ENCODE results near the gene CD209.
A peak's percentile ranks its signal among the peaks of the same experiment; 100 is the strongest.

Gene CD209

DNA sequence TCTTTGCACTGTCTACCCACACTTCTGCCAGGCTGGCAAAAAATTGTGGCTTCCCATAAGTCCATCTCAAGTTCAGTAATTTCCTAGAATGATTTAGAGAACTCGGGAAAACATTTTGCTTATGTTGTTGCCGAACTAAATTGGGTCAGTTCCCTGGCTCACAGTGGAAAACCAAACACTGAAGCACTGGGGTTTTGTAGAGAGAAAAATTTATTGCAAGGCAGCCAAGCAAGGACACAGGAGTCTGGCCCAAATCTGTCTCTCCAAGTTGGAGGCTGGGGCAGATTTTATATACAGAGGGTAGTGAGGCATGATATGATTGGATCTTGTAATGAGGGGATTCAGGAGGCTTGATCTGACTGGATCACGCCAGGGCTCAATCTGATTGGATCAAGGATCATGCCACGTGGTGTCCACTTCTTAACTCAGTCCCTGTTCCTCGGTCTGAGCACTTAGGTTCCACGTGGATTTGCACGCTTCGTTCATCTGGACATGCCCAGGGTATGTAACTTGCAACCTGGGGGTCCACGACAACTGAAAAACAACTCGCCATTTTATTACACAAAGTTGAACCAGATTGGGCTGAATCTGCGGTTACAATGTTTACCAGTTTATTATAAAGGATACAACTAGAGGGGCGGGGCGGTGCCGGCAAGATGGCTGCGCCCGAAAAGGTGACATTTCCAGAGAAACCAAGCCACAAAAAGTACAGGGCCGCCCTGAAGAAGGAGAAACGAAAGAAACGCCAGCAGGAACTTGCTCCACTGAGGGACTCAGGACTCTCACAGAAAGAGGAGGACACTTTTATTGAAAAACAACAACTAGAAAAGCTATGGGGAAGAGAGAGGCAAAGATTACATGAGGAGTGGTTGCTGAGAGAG, 7.3 kb downstream of the CD209 start:
- DNase-seq: no peak
- intact Hi-C loops (cut with DNase I): no loop called here

DNA sequence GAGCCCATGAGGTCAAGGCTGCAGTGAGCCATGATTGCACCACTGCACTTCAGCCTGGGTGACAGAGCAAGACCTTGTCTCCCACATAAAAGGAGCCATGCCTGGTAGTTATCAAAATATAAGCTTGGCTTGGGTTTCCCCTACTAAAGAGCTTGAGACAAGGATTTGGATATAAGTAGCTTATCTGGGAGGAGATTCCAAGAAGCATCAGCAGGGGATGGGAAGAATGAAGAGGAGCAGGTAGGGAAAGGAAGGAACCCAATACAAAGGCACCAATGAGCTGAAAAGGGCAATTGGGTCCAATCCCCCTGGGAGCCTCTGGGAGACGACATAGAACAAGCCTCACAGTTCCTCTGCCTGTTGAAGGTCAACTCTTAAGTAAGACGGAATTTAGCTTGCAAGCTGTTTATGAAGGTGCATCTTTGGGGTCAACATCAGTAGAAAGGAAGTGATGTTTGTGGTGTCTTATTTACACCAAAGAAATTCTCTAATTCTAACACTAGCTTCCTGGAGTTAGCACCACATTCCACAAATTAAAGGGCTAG, 8.1 kb downstream of the CD209 start:
- intact Hi-C loops (cut with DNase I): no loop called here

DNA sequence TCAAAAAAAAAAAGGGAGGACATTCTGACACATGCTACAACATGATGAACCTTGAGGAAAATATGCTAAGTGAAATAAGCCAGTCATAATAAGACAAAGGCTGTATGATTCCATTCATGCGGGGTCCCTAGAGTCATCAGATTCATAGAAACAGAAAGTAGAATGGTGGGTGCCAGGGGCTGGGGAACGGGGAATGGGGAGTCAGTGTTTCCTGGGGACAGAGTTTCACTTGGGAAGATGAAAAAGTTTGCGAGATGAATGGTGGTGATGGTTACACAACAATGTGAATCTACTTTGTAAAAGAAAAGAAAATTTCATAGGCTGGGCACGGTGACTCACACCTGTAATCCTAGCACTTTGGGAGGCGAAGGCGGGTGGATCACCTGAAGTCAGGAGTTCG, 9.3 kb downstream of the CD209 start:
- peak in 1 of 10 donors; percentile 16 for DNase-seq
- intact Hi-C loops (cut with DNase I): no loop called here

More for the DNA sequence above, 8.1 kb downstream of the CD209 start:
- no peak for DNase-seq

DNA sequence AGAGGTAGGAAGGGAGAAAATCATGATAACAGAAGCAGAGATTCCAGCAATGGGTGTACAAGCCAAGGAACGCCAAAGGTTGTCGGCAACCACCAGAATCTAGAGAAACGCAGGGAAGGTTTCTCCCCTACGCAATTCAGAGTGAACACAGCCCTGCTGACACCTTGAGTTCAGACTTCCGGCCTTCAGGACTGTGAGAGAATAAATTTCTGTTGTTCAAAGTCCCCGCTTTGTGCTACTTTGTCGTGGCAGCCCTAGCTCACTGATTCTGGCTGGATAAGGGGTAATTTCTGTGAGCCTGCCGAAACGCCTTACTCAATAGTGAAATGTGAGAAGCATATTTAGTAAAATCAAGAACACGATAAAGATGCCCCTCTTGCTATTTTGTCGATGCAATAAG, 10.1 kb downstream of the CD209 start:
- intact Hi-C loops (cut with DNase I): no loop called here
- peak in 1 of 10 donors; percentile 14 for DNase-seq

- intact Hi-C loops (cut with DNase I): no loop called here
- no peak for DNase-seq
These were observed 11.2 kb downstream of the CD209 start for GRCh38 chr19:7736148-7736547.

GRCh38 chr19:7734220-7735203, 12.8 kb downstream of the CD209 start:
- intact Hi-C loops (cut with DNase I): no loop called here
- DNase-seq: no peak

DNA sequence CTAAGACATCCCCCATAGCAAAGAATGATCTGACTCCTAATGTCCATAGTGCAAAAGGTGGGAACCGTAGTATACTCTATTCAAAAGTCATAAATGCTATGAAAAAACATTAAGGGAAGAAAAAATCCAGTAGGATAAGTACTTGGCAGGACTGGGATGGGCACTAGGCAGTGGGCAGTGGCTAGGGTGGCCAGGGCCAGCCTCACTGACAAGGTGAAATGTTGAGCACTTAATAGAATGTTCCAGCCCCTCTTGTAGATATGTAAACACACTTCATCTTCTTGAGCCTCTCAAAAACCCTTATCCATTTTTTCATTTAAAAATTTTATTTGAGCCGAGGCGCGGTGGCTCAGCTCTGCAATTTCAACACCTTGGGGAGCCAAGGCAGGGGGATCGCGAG, 14.0 kb downstream of the CD209 start:
- intact Hi-C loops (cut with DNase I): no loop called here
- DNase-seq: peak in 1 of 10 donors; percentile 48

GRCh38 chr19:7732045-7732444, 15.3 kb downstream of the CD209 start, which contains the start of gene CLEC4G:
CLEC4G (minus strand) TSS chr19:7732110; CDS start chr19:7732102, 8 bp downstream.
- peak in 1 of 10 donors; percentile 49 for DNase-seq
- intact Hi-C loops (cut with DNase I): no loop called here

GRCh38 chr19:7731615-7732014, 15.7 kb downstream of the CD209 start:
- DNase-seq: peak in 1 of 10 donors; percentile 55
- intact Hi-C loops (cut with DNase I): no loop called here

DNA sequence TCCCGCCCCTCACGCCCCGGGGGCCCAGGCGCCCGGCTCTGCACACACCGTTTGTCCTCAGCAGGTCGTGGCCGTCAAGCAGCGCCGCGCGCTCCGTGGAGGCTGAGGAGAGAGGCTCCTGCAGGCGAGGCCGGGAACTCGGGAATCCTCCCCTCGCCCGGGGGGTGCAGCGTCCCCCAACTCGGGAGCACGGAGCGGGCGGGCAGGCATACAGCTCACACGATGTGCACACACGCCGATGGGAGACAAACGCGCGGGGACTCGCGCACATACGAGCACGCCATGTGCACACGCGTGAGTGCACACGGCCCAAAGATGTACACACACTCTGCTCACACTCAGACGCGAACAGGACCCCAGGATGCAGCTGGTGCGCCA, 16.1 kb downstream of the CD209 start:
- intact Hi-C loops (cut with DNase I): no loop called here

DNA sequence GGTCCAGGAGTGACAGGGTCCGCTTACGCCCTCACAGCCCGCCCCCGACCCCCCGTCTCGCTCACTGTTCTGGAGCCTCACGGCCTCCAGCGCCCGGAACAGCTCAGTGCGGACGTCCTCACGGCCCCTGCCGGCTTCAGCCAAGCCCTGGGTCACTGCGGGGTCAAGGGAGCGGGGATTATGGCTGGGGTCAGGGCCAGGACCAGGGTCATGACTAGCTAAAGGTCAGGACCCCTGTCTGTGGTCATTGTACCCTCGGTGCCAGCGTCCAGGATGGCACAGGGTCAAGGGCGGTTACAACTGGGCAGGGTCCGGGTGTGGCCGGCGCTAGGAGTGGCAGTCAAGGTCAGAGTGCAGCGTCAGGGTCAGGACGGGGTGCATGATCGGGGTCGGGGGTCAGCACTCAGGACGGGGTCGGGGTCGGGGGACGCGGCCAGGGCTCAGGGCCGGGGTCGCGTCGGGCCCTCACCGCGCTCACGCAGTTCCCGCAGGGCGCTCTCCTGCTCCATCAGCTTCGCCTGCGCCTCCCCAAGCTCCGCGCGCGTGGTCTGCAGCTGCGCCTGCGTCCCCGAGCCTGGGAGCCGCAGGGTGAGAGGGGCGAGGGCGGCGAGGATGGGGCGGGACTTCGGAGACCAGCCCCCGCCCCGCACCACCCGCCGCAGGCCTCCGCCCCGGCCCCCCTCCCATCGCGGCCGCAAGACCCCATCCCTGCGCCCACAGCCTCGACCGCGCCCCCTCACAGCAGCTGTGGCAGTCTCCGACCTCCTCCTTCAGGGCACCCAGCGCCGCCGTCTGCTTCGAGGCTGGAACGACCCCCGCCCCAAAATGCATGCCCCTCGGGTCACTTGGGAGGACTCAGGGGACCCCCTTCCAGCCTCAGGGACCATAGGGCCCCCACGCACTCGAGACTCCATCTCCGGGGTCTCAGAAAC, 16.8 kb downstream of the CD209 start:
- DNase-seq: peak in 2 of 10 donors; percentile 64 to 65
- intact Hi-C loops (cut with DNase I): no loop called here

More for the DNA sequence above, 16.1 kb downstream of the CD209 start:
- peak in 1 of 10 donors; percentile 62 for DNase-seq

DNA sequence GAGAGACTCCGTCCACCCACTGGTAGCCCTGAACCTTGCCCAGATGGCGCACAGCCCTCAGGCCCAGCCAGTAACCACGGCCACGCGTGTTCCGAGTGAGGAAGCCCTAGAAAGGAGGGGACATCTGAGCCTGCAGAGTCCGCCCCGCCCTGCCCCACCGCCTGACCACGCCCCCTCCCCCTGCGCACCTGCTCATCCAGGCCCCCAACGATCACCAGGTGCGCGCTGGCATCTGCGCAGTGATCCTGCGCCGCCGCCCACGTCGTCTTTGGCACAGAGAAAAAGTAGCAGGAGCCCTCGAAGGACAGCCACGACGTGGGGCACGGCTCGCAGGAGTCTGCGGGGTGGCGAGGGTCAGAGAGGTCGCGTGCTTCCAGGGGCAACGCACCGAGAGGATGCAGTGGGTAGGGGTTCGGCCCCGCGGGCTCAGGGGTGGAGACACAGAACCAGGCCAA, 17.5 kb downstream of the CD209 start:
- DNase-seq: peak in 2 of 10 donors; percentile 22 to 60
- intact Hi-C loops (cut with DNase I): no loop called here

DNA sequence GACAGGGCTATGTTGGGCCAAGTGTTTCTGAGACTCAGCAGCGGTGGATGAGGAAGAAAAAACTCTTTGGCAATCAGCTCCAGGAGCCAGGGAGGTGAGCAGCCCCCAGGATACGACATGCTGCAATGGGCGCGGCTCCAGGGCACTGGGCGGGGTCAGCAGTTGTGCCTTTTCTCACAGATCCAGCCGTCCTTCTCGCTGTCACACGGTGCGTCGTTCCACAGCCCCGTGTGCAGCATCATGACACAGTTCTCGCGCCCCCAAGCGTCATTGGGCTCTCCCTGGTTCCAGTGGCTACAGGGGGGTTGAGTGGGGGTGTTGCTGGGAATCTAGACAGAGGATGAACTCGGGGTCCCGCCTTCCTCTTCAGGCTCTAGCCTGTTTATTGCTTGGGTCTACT, 18.1 kb downstream of the CD209 start:
- intact Hi-C loops (cut with DNase I): no loop called here
- peak in 2 of 10 donors; percentile 18 to 30 for DNase-seq

DNA sequence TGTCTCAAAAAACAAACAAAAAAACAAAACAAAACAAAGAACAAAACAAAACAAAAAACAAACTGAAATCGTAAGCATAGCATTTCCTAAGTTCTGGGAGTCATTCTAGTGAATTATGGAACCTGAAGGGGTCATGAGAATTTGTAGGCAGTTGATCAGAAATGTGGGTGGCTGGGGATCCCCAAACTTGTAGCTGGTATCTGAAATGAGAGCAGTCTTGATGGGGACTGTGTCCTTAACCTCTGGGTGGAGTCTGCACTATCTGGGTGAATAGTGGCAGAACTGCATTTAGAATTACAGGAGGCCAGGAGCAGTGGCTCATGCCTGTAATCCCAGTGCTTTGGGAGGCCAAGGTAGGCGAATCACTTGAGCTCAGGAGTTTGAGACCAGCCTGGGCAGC, 21.5 kb downstream of the CD209 start:
- intact Hi-C loops (cut with DNase I): no loop called here

GRCh38 chr19:7722231-7722651, 25.1 kb downstream of the CD209 start:
- intact Hi-C loops (cut with DNase I): no loop called here

More for the DNA sequence above, 21.5 kb downstream of the CD209 start:
- no peak for DNase-seq

GRCh38 chr19:7720351-7720750, 27.0 kb downstream of the CD209 start:
- intact Hi-C loops (cut with DNase I): no loop called here
- DNase-seq: no peak

More at GRCh38 chr19:7722231-7722651, 25.1 kb downstream of the CD209 start:
- DNase-seq: no peak

DNA sequence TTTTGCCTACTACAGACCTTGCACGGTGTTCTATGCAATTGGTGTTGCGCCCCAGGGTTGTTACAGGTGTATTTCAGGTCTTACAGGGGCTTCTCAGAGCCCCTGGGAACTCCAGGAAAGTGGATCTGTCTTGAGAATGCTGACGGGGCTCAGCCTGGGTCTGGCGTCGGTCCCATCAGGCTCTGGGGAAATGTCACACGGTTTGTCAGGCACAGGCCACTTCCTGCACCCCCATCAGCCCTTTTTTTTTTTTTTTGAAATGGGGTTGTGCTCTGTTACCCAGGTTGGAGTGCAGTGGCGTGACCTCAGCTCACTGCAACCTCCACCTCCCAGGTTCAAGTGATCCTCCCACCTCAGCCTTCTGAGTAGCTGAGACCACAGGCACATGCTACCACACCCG, 28.7 kb downstream of the CD209 start:
- intact Hi-C loops (cut with DNase I): no loop called here
- DNase-seq: no peak

DNA sequence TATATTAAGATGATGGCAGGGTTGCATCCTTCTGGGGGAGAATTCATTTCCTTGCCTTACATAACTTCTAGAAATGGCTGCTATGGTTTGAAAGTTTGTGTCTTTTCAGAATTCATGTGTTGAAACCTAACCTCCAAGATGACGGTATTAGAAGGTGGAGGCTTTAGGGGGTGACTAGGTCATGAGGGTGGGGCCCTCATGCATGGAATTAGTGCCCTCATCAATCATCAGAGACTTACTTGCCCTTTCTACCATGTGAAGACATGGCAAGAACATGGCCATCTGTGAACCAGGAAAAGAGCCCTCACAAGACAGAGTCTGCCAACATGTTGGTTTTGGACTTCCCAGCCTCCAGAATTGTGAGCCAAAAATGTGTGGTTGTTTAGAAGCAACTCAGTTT, 30.6 kb downstream of the CD209 start:
- intact Hi-C loops (cut with DNase I): no loop called here
- DNase-seq: no peak

DNA sequence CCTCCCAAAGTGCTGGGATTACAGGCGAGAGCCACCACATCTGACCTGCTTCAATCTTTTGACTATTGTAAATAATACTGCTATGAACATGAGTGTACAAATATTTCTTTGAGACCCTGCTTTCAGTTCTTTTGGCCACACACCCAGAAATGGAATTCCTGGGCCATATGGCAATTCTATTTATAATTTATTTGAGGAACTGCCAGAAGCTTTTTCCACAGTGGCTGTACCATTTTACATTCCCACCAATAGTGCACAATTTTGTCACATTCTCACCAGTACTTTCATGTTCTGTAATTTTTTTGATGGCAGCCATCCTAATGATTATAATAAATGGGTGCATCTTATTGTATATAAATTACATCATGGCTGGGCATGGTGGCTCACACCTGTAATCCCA, 31.7 kb downstream of the CD209 start:
- intact Hi-C loops (cut with DNase I): no loop called here
- peak in 1 of 10 donors; percentile 20 for DNase-seq

Data from posterior cingulate gyrus (tissue), 11 donors.